ENCODE results near the gene PPP4R4.

DNA sequence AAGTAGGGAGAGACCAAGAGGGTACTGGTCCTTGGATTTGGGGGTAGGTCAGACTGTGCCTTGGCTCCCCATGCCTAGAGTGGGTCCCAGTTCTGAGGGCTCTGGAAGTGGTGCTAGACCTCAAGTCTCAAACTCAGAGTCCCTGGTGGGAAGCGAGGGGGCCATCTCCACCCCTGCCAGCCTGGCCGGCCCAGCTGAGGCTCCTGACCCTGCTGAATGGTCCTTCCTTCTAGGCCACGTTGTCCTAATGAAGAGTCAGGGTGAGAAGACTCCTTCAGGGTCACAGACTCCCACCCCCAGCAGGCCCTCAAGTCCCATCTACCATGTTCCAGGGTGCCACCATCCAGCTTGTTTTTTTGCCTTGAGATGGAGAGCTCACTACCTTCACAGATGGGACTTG, 136.1 kb downstream of the PPP4R4 start:
- TF ChIP-seq, protein P1, sequence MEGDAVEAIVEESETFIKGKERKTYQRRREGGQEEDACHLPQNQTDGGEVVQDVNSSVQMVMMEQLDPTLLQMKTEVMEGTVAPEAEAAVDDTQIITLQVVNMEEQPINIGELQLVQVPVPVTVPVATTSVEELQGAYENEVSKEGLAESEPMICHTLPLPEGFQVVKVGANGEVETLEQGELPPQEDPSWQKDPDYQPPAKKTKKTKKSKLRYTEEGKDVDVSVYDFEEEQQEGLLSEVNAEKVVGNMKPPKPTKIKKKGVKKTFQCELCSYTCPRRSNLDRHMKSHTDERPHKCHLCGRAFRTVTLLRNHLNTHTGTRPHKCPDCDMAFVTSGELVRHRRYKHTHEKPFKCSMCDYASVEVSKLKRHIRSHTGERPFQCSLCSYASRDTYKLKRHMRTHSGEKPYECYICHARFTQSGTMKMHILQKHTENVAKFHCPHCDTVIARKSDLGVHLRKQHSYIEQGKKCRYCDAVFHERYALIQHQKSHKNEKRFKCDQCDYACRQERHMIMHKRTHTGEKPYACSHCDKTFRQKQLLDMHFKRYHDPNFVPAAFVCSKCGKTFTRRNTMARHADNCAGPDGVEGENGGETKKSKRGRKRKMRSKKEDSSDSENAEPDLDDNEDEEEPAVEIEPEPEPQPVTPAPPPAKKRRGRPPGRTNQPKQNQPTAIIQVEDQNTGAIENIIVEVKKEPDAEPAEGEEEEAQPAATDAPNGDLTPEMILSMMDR (IDR thresholded peaks at IDR 0.05), result no peak
- TF ChIP-seq SIN3A (IDR thresholded peaks at IDR 0.05; ENCODE audit: borderline replicate concordance, insufficient read depth, low read depth, low read length), result no peak
- no peak for TF ChIP-seq TCF7L2 (IDR thresholded peaks at IDR 0.05; ENCODE audit: low read depth, low read length)
